HG03108 (cell line): ENCODE data around the gene ALPK1.
A peak's percentile ranks its signal among the peaks of the same experiment; 100 is the strongest.

ENCODE experiments used
- ATAC-seq: cut with Tn5 transposase; IDR thresholded peaks from one replicate; pipeline ENCODE4 v1.9.1; 2021; ENCODE audit warnings: moderate library complexity; ENCODE audit not compliant: unreplicated experiment

ALPK1 gene

GRCh38 chr4:112327965-112328733 lies 31.0 kb downstream of the ALPK1 start:
- peak; percentile 75 for ATAC-seq

- no peak for ATAC-seq
Observed at GRCh38 chr4:112328734-112329130, 31.6 kb downstream of the ALPK1 start.

GRCh38 chr4:112329672-112330375 lies 32.7 kb downstream of the ALPK1 start:
- no peak for ATAC-seq

GRCh38 chr4:112330921-112331320 lies 33.8 kb downstream of the ALPK1 start:
- no peak for ATAC-seq

GRCh38 chr4:112332398-112332797 lies 35.2 kb downstream of the ALPK1 start:
- ATAC-seq: no peak

- no peak for ATAC-seq
Observed at GRCh38 chr4:112340023-112340422, 42.9 kb downstream of the ALPK1 start.

GRCh38 chr4:112341033-112341432 lies 43.9 kb downstream of the ALPK1 start:
- no peak for ATAC-seq

- no peak for ATAC-seq
Observed at GRCh38 chr4:112343330-112344080, 46.3 kb downstream of the ALPK1 start.

- ATAC-seq: no peak
Observed at GRCh38 chr4:112348488-112349158, 51.5 kb downstream of the ALPK1 start.

GRCh38 chr4:112352736-112353135 lies 55.6 kb downstream of the ALPK1 start:
- no peak for ATAC-seq

- no peak for ATAC-seq
Observed at GRCh38 chr4:112355662-112356061, 58.5 kb downstream of the ALPK1 start.

GRCh38 chr4:112357453-112357852 lies 60.3 kb downstream of the ALPK1 start:
- ATAC-seq: no peak

- no peak for ATAC-seq
Observed at GRCh38 chr4:112357897-112358296, 60.7 kb downstream of the ALPK1 start.

- no peak for ATAC-seq
Observed at GRCh38 chr4:112358415-112358814, 61.2 kb downstream of the ALPK1 start.

GRCh38 chr4:112358952-112359749 lies 62.0 kb downstream of the ALPK1 start:
- no peak for ATAC-seq

- peak; percentile 78 for ATAC-seq
Observed at GRCh38 chr4:112361181-112361791, 64.1 kb downstream of the ALPK1 start.

GRCh38 chr4:112370466-112370865 lies 73.3 kb downstream of the ALPK1 start:
- ATAC-seq: no peak

GRCh38 chr4:112371361-112371760 lies 74.2 kb downstream of the ALPK1 start:
- no peak for ATAC-seq

GRCh38 chr4:112374850-112375249 lies 77.7 kb downstream of the ALPK1 start:
- no peak for ATAC-seq

GRCh38 chr4:112377171-112377570 lies 80.0 kb downstream of the ALPK1 start:
- ATAC-seq: no peak
